SK-N-SH treated with all-trans-retinoic acid at 6 μM for 48 hours (cell line): ENCODE data around the gene PRKCZ.

Experiments used
- BACH2 ChIP-seq: fragments of 250-450 bp; sonication (Bioruptor Pico); IDR thresholded peaks from 2 replicates; pipeline ENCODE4 v1.9.0; 2021; ENCODE audit warnings: mild to moderate bottlenecking, borderline replicate concordance
- CREB5 ChIP-seq: fragments of 250-450 bp; sonication (Bioruptor Pico); IDR thresholded peaks from 2 replicates; pipeline ENCODE4 v1.5.1; 2020; ENCODE audit warnings: low read depth, mild to moderate bottlenecking, moderate library complexity
- ISL1 ChIP-seq: fragments of 250-450 bp; sonication (Bioruptor Pico); IDR thresholded peaks from 2 replicates; pipeline ENCODE4 v2.1.2; 2022; ENCODE audit warnings: mild to moderate bottlenecking, moderate library complexity
- POU6F1 ChIP-seq: fragments of 250-450 bp; sonication (Bioruptor Pico); IDR thresholded peaks from 2 replicates; pipeline ENCODE4 v1.8.0; 2021; ENCODE audit warnings: low read depth, mild to moderate bottlenecking, moderate library complexity, borderline replicate concordance
- ZFP30 ChIP-seq: fragments of 450-650 bp; formaldehyde crosslinking; IDR thresholded peaks from 2 replicates; pipeline ENCODE4 v1.5.0; 2022; ENCODE audit warnings: mild to moderate bottlenecking, moderate library complexity
- ZNF565 ChIP-seq: fragments of 450-650 bp; formaldehyde crosslinking; conservative IDR thresholded peaks from 2 replicates; pipeline ENCODE4 v1.5.0; 2020; ENCODE audit warnings: low read depth, mild to moderate bottlenecking, moderate library complexity

- TF ChIP-seq CREB5 (CRISPR knock-in tag) (no peak), ZFP30 (CRISPR knock-in tag) (no peak), ZNF565 (CRISPR knock-in tag) (no peak), POU6F1 (CRISPR knock-in tag) (no peak), ISL1 (CRISPR knock-in tag) (no peak), BACH2 (no peak)
Measured at GRCh38 chr1:2194898-2195673, 144.9 kb downstream of the PRKCZ start.
